Retinal pigment epithelial cell (primary cell): Measurements from ENCODE around the gene TRDMT1.

Experiments used
- DNase-seq: peaks from one replicate; pipeline ENCODE4 v3.0.0-alpha.2; 2010; ENCODE audit warnings: low read depth
- H3K4me3 ChIP-seq: 2 replicates; pipeline ENCODE4 v1.5.1; 2011; ENCODE audit warnings: mild to moderate bottlenecking, low read length, control low read depth, moderate library complexity
- CTCF ChIP-seq: conservative IDR thresholded peaks from 2 replicates; pipeline ENCODE4 v1.5.1; 2011; ENCODE audit warnings: low read depth, low read length, control low read depth, inconsistent platforms

The TRDMT1 gene

GRCh38 chr10:17141504-17142229 lies 59.8 kb downstream of the TRDMT1 start:
- no peak for DNase-seq
- no peak for TF ChIP-seq CTCF
- H3K4me3 ChIP-seq = no peak overlapping the region

DNA sequence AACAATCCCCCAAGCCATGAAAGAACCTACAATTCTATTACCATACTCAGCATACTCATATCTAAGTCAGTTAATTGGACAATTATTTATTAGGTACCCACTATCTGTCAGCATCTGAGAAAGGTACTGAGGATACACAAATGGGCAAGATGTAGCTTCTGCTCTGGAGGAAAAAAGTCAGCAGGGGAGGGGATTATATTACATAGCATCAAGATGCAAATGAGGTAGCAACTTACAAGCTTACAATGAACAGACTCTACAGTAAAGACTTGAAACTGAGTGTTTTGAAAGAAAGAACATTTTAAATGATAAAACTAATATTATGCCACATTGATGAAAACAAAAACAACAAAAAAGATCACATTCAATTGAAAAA lies 61.1 kb downstream of the TRDMT1 start:
- no peak for TF ChIP-seq CTCF
- DNase-seq = no peak
- H3K4me3 ChIP-seq = no peak overlapping the region

- TF ChIP-seq CTCF = no peak
- no peak overlapping the region for H3K4me3 ChIP-seq
- no peak for DNase-seq
Measured at GRCh38 chr10:17138460-17139042, 62.9 kb downstream of the TRDMT1 start.

DNA sequence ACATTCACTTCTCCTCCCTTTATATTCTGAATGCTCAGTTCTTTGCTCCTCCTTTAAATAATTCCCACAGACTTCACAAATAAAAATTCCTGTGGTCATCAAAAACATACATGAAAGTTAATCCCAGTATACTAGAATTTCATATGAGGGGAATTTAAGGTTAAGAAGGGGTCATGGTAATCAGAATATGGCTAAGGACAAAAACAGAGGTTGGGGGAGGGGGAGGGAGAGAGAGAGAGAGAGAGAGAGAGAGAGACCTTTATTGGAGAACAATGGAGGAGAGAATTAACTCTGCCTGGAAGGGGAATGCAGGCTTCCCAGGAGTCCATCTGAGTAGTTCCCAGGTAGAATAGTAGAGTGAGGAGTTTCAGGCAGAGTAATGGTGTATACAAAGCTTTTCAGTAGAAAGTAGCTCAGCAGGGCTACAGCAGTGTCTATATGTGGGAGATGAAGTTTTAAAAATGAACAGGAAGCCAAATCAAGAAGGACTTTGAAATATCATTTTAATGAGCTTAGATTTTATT lies 66.7 kb downstream of the TRDMT1 start:
- DNase-seq = peak; percentile 52
- TF ChIP-seq CTCF = no peak
- H3K4me3 ChIP-seq = no peak overlapping the region

- DNase-seq = no peak
- no peak overlapping the region for H3K4me3 ChIP-seq
- TF ChIP-seq CTCF = no peak
Measured at GRCh38 chr10:17134282-17134681, 67.2 kb downstream of the TRDMT1 start.

DNA sequence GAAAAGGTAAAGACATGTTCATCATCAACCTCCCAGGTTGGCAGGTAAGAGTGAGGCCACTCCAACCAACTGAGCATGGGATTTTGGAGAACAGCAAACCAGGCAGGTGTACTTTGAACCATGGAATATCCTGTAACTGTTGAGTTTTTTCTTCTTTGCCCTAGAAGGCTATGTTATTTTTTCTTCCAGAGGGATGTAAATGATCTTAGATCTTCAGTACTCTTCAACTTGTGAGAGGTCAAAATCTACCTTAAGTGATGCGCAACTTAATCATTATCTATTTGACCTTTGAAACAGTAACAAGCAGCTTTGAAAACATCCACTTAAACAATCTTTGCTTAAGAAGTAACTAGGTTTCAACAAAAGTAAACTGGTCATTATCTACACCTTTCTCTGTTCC lies 71.7 kb downstream of the TRDMT1 start, which contains the start of gene CUBN:
Gene CUBN, minus strand, starts transcription at position 71 of the 400 bp plus-strand sequence. Its CDS starts 46 bp downstream, at position 25.
- no peak within 1 kb of the TSS for H3K4me3 ChIP-seq
- no peak for DNase-seq
- TF ChIP-seq CTCF = no peak

DNA sequence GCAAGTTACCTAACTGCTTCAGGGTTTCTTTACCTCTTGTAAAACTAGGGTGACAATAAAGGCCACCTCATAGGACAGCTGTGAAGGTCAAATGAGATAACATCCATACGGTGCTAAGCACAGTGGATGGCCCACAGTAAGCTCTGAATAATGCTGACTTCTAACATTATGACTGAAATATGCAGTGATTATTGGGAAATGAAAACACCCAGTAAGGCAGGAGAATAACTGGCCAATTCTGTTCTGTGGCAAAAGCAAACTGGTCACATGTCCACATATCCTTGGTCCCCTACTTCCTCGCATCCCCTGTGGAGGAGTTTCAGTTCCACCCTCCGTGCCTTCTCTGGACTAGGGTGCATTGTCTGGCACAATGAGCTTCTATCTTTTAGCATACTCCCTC lies 73.2 kb downstream of the TRDMT1 start:
- H3K4me3 ChIP-seq = no peak overlapping the region
- no peak for TF ChIP-seq CTCF
- no peak for DNase-seq
